ENCODE data around the gene OR2M7.
"Not testable (repeated sequence)": the region's sequence is repeated elsewhere in the genome, so short reads cannot be mapped to it uniquely, and the experiment has no call there.

OR2M7 gene

DNA sequence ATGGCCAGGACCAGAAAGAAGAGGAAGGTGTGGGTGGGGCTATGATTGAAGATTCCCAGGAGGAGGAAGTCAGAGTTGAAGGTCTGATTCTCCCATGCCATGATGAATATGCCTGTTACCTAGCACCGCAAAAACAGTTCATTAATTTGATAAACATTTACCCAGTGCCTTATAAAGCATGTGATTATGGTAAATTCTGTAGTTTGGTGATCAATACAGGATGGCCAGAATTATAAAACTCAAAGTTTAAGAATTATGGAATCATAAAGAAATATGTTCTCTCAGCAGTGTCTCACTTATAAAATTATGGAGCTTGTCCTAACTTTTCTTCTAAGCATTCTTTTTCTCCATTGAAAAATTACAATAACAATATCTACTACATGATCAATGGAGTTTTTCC is at the start of gene OR2M7:
Gene OR2M7 (minus strand): TSS at position 101 of the 400 bp plus-strand sequence. CDS start 0 bp downstream, at position 101.
- DNase-seq (ENCODE audit: low read depth): no peak

- DNase-seq (ENCODE audit: low read depth): no peak
Observed at GRCh38 chr1:248373761-248374160, 49.4 kb upstream of the OR2M7 start.

DNA sequence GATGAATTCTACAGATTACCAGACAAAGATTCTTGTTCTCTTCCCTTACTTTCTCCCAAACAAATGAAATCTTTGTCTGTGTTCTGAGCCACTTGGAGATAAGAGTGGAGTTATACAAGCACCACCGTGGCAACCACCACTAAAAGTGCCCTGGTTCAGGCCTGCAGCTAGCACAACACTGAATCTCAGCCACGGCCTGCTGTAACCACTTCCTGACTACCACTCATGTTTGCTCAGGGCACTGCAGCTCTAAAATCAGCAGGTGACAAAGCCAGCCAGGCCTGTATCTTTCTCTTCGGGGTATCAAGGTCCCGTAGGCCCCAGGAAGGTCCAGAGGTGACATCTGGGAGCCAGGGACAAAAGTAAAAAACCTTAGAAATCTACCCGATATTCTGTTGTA is 48.0 kb upstream of the OR2M7 start:
- DNase-seq (ENCODE audit: low read depth): no peak

- no peak for DNase-seq (ENCODE audit: low read depth)
Observed at GRCh38 chr1:248366609-248367008, 42.2 kb upstream of the OR2M7 start.

- DNase-seq (ENCODE audit: low read depth): no peak
Observed at GRCh38 chr1:248361121-248361715, 36.9 kb upstream of the OR2M7 start, which contains the start of gene OR2T4. TSS of gene OR2T4 (plus strand) at chr1:248361665. CDS start at chr1:248361665, 0 bp downstream.

DNA sequence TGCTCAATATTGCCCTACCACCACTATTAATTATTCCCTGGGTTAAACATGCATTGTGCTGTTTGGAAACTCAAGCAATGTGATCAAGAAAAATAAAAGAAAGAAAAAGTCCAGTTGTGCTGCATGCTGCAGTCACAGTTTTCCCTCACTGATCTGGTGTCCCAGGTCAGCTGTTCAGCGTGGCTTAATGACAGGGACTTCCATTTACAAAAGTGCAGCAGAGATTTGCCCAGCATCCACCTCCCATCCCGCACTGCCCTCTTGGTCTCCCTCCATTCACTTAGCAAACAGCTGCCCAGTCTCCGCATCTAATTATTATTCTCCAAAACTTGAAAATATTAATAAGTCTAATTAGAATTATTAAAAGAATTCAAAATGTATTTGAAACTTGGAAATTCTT is 35.0 kb upstream of the OR2M7 start:
- no peak for DNase-seq (ENCODE audit: low read depth)

- DNase-seq (ENCODE audit: low read depth): no peak
Observed at GRCh38 chr1:248348475-248348874, 24.1 kb upstream of the OR2M7 start, which contains the start of gene OR14C36. TSS of gene OR14C36 (plus strand) at chr1:248348775. CDS start at chr1:248348775, 0 bp downstream.

DNA sequence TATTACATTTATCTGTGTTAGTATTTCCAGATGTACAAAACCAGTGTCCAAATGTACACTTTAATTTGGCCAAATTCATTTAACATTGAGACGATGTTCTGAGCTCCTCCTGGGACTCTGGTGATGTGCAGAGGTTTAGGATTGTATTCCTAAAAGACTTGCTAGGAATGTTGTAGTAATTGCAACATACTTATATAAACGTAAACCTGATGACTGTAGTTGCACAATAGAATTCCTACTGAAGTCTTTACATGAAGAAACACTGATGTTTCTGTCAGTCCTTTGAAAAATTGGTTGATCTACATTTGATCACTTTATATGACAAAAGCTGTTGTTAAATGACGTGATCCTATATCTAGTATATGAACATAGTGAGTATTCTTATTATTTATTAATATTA is 19.1 kb upstream of the OR2M7 start:
- DNase-seq (ENCODE audit: low read depth): no peak

DNA sequence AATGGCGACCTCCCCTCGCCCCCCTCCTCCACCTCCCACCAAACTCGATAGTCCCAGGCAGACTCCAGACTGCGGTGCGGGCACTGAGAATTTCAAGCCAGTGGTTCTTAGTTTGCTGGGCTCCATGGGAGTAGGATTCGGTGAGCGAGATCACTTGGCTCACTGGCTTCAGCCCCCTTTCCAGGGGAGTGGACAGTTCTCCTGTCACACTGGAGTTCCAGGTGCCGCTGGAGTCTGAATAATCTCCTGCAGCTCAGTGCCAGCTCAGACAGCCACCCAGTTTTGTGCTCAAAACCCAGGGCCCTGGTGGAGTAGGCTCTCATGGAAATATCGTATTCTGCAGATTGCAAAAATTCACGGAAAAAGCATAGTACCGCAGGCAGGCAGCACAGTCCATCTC is 7.6 kb downstream of the OR2M7 start:
- DNase-seq (ENCODE audit: low read depth): no peak

- not testable (repeated sequence) for DNase-seq (ENCODE audit: low read depth)
Observed at GRCh38 chr1:248306740-248307139, 17.6 kb downstream of the OR2M7 start.

GRCh38 chr1:248306103-248306502 is 18.3 kb downstream of the OR2M7 start:
- DNase-seq (ENCODE audit: low read depth): no peak

DNA sequence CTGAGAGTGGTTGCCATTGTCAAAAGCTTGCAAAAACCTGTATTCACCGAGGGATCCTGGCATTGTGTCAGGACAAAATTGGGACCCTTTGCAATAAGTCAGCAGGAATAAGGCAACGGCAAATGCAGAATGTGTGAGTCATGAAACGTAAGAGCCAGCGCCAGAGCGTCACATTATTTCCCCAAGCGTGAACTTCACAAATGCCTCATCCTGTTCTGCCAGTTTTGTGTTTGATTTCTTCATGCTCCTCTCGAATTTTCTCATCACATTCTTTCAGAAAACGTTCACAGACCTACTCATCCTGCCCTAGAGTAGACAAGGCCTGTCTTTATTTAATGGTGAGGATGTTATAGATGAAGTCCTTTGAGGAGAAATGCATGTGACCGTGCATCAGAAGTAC is 18.7 kb downstream of the OR2M7 start:
- not testable (repeated sequence) for DNase-seq (ENCODE audit: low read depth)

DNA sequence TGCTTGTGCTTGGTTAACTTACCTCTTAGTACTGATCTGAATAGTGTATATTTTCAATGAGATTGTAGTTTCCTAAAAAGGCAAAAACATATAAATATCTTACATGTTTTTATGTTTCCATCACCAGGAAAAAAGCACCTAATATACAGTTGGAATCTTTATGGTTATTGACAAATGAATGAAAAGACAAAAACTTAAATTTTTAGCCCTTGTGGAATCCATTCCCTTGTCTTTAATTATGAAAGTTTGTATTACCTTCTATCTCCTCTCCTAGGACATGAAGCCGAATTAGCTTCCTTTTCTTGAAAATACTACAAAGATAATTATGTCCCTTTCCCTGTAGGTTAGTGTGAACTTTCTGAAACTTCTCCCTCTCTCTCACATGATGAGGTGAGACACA is 21.0 kb downstream of the OR2M7 start, which contains the start of gene OR2T12:
Gene OR2T12 (minus strand): TSS at position 101 of the 400 bp plus-strand sequence. CDS start 7,846 bp downstream, outside the sequence.
- no peak for DNase-seq (ENCODE audit: low read depth)

- DNase-seq (ENCODE audit: low read depth): no peak
Observed at GRCh38 chr1:248288391-248288790, 36.0 kb downstream of the OR2M7 start.

- no peak for DNase-seq (ENCODE audit: low read depth)
Observed at GRCh38 chr1:248277876-248278275, 46.5 kb downstream of the OR2M7 start, which contains the start of gene OR2T33. TSS of gene OR2T33 (minus strand) at chr1:248277976. CDS start at chr1:248273814, 4,162 bp downstream.
